Activated T-cell treated with anti-CD3 and anti-CD28 coated beads for 24 hours (primary cell): ENCODE results near the gene TBX4.
A peak's percentile ranks its signal among the peaks of the same experiment; 100 is the strongest.

Source experiments
- DNase-seq: peaks from one replicate; pipeline ENCODE4 v3.0.0-alpha.2; 2020; ENCODE audit warnings: low read depth

TBX4 gene

GRCh38 chr17:61412860-61413660 lies 39.2 kb upstream of the TBX4 start:
- DNase-seq: no peak

- DNase-seq: no peak
These were observed 38.5 kb upstream of the TBX4 start for GRCh38 chr17:61413661-61414126.

GRCh38 chr17:61414141-61414935 lies 37.9 kb upstream of the TBX4 start:
- no peak for DNase-seq

- DNase-seq: no peak
These were observed 37.3 kb upstream of the TBX4 start for GRCh38 chr17:61414936-61415251.

GRCh38 chr17:61415374-61416210 lies 36.6 kb upstream of the TBX4 start:
- no peak for DNase-seq

GRCh38 chr17:61416211-61416539 lies 36.0 kb upstream of the TBX4 start:
- no peak for DNase-seq

GRCh38 chr17:61416540-61417363 lies 35.5 kb upstream of the TBX4 start:
- peak; percentile 58 for DNase-seq

GRCh38 chr17:61418449-61418848 lies 33.8 kb upstream of the TBX4 start:
- DNase-seq: no peak

- no peak for DNase-seq
These were observed 32.7 kb upstream of the TBX4 start for GRCh38 chr17:61419496-61420046.

- DNase-seq: no peak
These were observed 32.2 kb upstream of the TBX4 start for GRCh38 chr17:61420052-61420451.

GRCh38 chr17:61420745-61421398 lies 31.4 kb upstream of the TBX4 start:
- DNase-seq: no peak

GRCh38 chr17:61421460-61421859 lies 30.8 kb upstream of the TBX4 start:
- DNase-seq: no peak

- DNase-seq: no peak
These were observed 30.0 kb upstream of the TBX4 start for GRCh38 chr17:61422116-61422799.

- DNase-seq: no peak
These were observed 29.4 kb upstream of the TBX4 start for GRCh38 chr17:61422869-61423268.

- no peak for DNase-seq
These were observed 28.1 kb upstream of the TBX4 start for GRCh38 chr17:61423967-61424649.

- no peak for DNase-seq
These were observed 26.3 kb upstream of the TBX4 start for GRCh38 chr17:61425682-61426481.

- no peak for DNase-seq
These were observed 25.5 kb upstream of the TBX4 start for GRCh38 chr17:61426482-61427304.

- no peak for DNase-seq
These were observed 24.7 kb upstream of the TBX4 start for GRCh38 chr17:61427567-61427966.
